Measurements from ENCODE around the gene ARID1B.

Gene ARID1B

DNA sequence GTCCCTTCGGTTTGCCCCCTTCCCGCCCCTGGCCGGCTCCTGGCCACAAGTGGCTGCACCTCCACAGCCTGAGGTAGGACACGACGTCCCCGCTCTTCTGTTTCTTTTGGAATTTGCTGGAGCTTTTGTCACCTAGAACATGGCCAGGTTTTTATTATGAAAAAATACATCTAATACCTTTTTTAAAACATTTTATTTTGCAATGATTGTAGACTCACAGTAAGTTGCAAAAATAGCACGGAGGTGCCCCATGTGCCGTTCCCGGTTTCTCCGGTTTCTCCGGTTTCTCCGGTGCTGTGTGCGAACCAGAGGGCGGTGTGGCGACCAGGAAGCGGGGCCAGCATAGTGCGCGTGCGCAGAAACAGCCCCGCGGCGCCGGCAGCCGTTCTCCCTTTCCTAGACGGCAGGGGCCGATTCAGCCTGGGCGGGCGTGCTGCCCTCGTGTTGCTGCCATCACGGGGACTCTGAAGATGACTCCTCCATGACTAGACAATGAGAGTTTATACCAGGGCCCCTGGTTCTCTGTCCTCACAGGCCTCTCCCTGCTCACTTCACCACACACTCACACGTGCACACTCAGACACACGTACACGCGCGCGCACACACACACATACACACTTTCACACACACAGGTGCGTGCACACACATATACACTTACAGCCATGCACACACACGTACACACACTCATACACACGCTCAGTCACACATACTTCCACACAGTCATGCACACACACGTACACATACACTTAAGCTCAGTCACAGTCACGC lies 444.1 kb downstream of the ARID1B start:
- DNase-seq: no peak

DNA sequence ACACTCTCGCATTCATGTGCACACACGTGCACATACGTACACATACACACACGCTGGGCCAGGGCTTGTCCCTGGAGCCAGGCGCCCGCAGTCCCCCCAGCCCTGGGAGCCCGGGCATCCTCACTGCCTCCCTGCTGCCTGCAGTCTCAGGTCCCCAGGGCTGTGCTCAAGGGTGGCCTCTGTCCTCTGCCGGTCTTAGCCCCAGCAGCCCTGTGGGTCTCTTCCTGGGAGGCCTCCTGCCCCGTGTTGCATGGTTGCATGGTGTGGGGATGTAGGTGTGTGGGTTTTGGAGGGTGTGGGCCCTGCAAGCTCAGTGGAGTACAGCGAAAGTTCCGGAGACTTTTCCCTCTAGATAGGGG lies 444.6 kb downstream of the ARID1B start:
- DNase-seq: no peak

DNA sequence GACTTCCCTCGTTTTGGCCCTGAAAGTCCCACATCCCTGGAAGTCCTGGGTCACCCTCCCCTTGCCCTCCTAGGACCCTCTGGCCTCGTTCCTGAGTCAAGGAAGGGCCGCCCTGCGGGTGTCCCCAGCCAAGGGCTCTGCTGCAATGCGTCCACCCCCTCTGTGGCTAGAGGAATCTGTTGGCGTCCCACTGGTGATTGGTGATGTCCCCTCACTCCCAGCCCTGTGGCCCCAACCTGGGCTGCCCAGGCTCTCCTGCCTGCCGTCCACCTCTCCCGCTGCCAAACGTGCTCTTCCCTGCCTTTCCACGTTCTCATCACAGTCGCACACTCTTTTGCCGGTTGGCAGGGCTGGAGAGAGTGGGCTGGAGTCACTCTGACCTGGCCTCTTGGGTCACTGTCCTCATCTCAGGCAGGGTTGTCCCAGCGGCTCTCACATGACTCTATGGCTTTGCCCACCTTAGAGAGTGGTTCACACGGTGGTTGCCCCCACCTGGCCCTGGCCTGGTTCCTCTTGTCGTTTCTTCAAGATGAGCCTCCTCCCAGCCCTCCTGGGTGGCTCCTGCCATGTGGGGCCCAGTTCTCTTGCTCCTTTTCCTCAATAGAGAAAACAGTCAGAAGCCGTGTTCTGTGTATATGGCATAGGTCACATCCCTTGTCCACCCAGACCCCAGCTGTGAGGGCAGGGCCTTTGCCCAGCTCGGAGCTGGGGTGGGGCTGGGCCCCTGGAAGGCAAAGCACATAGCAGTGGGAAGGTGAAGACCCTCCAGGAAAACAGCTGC lies 445.2 kb downstream of the ARID1B start:
- no peak for DNase-seq

DNA sequence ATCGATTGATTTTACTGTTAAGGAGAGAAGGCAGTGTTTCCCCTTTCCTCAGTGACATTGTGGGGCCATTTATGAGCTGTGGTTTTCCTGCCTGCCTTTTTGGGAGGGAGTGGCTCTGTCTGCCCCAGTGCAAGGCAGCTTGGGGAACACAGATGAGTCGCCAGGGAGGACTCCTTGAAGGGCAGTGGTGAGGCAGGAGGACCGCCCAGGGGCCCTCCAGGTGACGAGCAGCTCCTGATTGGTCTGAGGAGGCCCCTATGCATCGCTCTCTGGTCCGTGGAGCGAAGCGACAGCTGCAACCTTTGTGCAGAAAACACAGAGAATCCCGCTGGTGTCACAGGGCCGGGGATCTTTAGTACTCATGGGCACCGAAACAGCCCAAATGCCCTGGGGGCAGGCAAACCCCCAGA lies 445.8 kb downstream of the ARID1B start:
- no peak for DNase-seq

DNA sequence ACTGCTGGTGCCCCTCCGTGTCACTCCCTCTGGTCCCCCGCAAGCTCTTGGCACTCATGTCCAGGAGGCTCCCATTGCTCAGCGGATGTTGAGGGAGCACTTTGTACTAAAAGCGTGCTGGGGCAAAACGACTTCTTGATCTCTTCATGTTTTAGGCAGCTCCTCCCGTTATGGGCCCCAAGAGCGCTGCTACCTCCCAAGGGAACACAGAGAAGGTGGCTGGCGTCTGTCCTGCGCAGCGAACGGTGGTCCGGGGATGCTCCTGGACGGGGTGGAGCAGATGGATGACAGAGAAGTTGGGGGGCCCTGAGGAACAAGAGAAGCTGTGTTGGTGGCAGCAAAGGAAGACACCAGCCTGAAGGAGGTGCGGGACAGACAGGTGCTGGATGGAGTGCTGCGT lies 446.3 kb downstream of the ARID1B start:
- no peak for DNase-seq

DNA sequence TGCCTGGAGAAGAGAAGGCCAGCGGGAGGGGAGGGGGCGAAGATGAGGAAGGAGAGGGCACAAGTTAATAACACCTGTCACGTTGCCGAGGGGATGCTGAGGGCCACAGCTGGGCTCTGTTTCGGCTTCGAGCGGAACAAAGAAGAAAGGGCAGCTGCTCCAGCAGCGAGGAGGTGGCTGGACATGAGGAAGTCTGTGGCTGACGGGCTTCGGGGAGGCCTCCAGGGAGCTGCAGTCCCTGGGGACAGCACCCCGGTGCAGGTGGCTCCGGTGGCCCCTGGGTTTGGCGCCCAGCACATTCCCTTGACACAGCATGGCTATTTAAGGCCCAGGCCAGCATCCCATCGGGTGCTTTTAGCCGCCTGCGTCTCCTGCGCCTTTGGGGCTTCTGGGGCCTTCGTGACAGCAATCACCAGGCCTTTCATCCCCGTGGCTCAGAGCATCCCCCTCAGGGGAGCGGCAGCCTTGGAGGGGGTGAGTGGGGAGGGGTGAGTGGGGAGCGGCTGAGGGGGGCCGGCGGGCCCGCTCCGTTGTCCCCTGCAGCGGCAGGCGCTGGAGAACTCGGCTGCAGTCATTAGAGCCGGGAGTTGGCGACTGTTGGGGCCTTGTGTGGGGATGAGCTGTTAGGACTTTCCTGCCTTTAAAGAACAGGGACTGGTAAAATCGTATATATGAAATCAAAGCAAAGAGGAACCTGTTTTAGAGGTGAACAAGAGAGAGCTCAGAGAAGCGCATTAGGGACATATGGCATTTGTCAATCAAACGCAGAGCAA lies 447.2 kb downstream of the ARID1B start:
- no peak for DNase-seq

DNA sequence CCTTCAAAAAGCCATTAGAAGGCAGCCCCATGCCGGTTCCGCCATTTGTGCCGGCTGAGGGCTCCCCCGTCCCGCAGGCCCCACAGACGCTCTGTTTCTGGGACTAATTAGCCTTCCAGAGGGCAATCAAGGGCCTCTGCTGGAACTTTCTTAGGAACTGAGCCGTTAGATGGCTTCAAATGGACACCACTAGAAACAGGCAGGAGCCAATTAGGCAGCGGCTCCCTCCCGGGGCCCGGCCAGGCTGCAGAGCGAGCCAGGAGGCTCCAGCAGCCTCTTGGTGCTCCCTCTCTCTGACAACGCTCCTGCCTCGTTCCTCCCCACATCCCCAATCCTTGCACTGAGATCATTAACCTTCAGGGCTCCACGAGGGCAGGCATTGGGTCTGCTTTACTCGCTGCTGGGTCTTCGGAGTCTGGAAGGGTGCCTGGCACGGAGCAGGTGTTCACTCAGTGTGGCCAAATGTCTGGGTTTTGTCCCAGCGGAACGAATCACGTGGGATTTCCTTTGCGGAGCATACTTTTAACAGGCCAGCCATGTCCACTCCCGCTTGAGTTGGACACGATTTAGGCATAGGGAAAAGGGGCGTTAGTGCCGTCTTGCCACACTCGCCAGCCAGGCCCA lies 447.9 kb downstream of the ARID1B start:
- no peak for DNase-seq

DNA sequence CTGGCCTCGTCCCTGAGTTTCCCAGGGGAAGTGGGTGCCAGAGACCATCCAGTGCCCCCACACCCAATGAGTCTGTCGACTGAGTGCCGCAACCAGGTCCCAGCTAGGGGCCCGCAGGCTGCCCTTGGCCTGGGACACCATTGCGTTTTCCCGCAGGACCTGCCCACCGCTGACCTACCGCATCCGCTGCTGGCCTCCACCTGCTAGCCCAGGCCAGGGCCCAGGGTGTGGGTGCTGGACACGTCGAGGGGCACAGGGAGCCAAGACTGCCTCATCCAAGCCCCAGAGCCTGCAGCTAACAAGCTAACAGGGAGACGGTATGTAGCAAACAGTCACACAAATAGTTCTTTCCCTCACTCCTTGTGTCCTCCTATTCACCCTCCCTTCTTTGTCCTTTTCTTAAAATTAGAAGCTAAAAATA lies 448.4 kb downstream of the ARID1B start:
- no peak for DNase-seq

- DNase-seq: no peak
Observed at GRCh38 chr6:157226026-157226625, 448.9 kb downstream of the ARID1B start.

- DNase-seq: no peak
Observed at GRCh38 chr6:157226761-157227160, 449.6 kb downstream of the ARID1B start.

DNA sequence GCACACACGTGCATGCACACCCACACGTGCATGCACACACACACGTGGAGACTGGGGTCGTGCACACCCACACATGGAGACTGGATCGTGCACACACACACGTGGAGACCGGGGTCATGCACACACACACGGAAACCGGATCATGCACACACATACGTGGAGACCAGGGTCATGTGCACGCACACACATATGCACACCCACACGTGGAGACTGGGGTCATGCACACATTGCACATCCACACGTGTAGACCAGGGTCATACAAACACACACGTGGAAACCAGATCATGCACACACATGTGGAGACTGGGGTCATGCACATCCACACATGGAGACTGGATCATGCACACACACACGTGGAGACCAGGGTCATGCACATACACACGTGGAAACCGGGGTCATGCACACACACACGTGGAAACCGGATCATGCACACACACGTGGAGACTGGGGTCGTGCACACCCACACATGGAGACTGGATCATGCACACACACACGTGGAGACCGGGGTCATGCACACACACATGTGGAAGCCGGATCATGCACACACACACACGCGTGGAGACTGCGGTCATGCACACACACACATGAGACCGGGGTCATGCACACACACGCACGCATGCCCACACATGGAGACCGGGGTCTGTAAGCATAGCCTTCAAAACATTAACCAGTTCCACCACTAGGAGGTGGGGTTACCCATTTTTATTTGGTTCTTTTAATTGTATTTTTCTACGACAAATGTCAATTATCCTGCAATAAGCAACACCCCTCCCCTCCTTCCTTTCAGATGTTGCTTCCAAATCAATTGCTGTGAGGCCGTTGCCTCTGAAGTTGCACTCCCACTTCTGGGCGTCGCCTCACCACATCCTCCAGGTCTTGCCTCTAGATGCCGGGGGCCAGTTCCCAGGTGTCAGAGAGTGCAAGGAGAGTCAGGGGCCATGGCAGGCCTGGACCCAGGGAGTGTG lies 450.3 kb downstream of the ARID1B start:
- DNase-seq: peak; percentile 34

- peak; percentile 58 for DNase-seq
Observed at GRCh38 chr6:157228426-157229131, 451.4 kb downstream of the ARID1B start.

GRCh38 chr6:157229132-157229618 lies 452.0 kb downstream of the ARID1B start:
- DNase-seq: no peak

DNA sequence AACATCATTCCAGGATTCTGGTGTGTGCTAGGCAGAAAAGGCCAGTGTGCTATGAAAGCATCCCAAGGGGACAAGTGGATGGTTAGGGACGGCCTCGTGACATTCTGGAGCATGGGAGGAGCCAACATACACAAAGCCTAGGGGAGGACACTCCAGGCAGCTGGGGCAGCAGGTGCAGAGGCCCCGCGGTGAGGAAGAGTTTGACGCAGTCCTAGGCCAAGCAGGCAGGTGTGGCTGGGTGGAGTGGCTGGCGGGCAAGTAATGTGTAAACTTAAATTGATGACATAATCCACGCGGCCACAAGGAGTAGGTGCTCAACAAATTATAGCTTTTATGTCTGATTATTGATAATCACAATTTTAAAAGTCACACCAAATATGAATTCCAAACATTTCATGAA lies 452.5 kb downstream of the ARID1B start:
- peak; percentile 17 for DNase-seq

GRCh38 chr6:157230910-157231309 lies 453.7 kb downstream of the ARID1B start:
- DNase-seq: no peak

DNA sequence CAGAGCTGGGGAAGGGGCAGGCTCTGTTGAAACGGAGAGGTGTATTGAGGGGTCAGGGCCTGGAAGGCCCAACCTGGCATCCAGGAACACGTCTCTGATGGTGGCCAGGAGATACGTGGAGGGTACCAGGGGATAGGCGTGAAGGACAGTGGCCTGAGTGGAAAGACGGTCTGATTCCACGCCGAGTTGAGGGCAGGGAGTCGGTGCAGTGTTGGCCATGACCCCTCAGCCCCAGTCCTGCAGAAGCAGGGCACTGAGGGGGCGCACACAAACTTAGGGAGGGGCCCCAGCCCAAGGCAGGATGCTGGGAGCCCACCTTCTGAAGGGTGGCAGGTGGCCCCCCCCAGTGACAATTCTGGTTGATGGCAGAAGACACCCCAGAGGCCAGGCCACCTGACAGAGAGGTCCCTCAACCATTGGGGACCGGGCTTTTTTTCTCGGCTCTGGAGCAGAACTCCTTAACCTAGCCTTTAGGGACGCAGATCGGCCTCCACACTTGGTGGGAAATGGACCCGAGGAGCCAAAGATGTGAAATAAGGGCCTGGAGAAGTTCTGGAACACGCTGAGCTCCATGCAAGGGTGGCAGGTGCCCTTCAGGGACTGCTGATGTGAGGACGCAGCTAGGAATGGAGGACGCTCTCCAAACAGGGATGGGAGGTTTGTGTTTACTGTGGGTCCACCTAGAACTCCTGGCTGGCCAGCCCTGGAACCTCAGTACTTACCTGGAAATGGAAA lies 455.1 kb downstream of the ARID1B start:
- DNase-seq: no peak

DNA sequence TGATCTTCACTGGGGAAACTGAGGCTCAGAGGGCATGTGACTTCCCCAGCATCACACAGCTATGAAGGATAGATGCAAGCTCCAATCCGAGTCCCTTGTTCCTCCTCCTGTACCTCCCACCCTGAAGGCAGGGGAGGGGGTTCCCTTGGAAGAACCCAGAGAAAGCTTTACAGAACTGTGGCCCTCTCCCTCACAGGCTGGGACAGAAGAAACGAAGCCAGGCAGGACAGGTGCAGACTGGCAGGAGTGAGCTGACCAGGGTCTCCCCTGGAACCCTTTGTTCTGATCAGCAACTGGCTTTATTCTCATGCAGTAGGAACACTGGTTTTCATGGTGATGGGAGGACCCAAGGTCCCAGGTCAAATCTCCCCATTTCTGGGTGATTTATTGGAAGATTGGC lies 456.0 kb downstream of the ARID1B start:
- no peak for DNase-seq

DNA sequence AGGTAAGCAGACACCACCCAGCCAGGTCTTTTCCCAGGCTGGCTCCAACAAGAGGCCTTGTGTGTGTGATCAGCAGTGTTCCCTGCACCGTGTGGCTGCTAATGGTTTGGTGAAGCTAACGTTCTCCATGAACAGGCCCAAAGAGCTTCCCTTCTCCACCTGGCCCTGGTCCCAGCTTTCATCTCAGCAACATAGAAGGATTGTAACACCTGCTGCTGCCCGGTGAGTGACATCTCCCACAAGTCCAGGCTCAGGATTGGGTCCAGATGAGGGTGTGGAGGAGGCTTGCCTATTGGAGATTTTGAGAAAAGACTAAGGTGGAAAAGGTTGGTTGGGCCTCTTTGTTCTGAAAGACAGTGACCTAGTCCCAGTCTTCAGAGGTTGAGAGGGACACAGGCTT lies 456.5 kb downstream of the ARID1B start:
- no peak for DNase-seq

GRCh38 chr6:157235600-157236039 lies 458.4 kb downstream of the ARID1B start:
- no peak for DNase-seq

Data from NCI-H1694 (cell line).